RWPE2 (cell line): Measurements from ENCODE around the gene KIF26B.

Source experiments
- ATAC-seq: fragments of 200-7000 bp; cut with Tn5 transposase; 3 replicates; pipeline ENCODE4 v1.9.1; 2021; ENCODE audit warnings: low read depth
- DNase-seq: peaks from one replicate; pipeline ENCODE4 v3.0.0-alpha.2; 2020; ENCODE audit warnings: low spot score
- H3K27ac ChIP-seq: fragments of 450-650 bp; 2 replicates; pipeline ENCODE4 v1.5.1; 2017; ENCODE audit warnings: mild to moderate bottlenecking; ENCODE audit not compliant: poor library complexity, severe bottlenecking
- H3K27me3 ChIP-seq: fragments of 250-450 bp; sonication (Bioruptor Pico); 2 replicates; pipeline ENCODE4 v1.5.1; 2021; ENCODE audit warnings: mild to moderate bottlenecking, moderate library complexity; ENCODE audit not compliant: insufficient read depth, poor library complexity, severe bottlenecking
- H3K36me3 ChIP-seq: fragments of 250-450 bp; sonication (Bioruptor Pico); 2 replicates; pipeline ENCODE4 v1.5.1; 2020; ENCODE audit warnings: low read depth, mild to moderate bottlenecking, moderate library complexity
- H3K4me1 ChIP-seq: fragments of 250-450 bp; sonication (Bioruptor Pico); 2 replicates; pipeline ENCODE4 v1.5.1; 2021; ENCODE audit warnings: mild to moderate bottlenecking, moderate library complexity; ENCODE audit not compliant: insufficient read depth, poor library complexity, severe bottlenecking
- H3K4me3 ChIP-seq: fragments of 250-450 bp; sonication (Bioruptor Pico); 2 replicates; pipeline ENCODE4 v1.5.1; 2021; ENCODE audit warnings: mild to moderate bottlenecking, moderate library complexity; ENCODE audit not compliant: severe bottlenecking
- H3K9me3 ChIP-seq: fragments of 250-450 bp; sonication (Bioruptor Pico); 2 replicates; pipeline ENCODE4 v1.5.1; 2021; ENCODE audit warnings: mild to moderate bottlenecking, moderate library complexity; ENCODE audit not compliant: severe bottlenecking
- CTCF ChIP-seq: fragments of 450-650 bp; IDR thresholded peaks from one replicate; pipeline ENCODE4 v1.5.1; 2017; ENCODE audit warnings: mild to moderate bottlenecking, moderate library complexity; ENCODE audit not compliant: poor library complexity, severe bottlenecking

The KIF26B gene

DNA sequence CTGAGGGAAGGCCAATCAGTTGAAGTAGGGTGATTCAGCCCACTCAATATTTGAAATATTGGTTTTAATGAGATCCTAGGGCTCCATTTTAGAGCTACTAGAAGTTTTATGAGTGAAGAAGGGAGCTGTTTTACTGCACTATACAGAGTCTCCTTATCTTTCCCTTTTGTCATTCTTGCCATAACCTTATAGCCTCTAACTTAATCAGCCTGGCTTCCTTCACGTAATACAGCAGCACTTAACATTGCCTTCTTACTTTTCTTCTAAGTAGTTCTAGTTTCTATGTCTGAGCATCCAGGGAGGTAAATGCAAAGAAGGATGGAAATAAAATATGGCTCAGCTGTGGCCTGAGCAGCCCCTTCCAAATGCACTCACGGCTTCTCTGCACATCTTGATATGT, 299.3 kb downstream of the KIF26B start:
- Histone ChIP-seq H3K27ac (no peak overlapping the region), H3K4me3 (no peak overlapping the region), H3K4me1 (no peaks in the 10 kb centered on the region), H3K36me3 (no peaks in the 10 kb centered on the region), H3K9me3 (no peaks in the 10 kb centered on the region), H3K27me3 (peaks cover 4% of the 10 kb centered on the region)
- no peak for TF ChIP-seq CTCF
- ATAC-seq: no peak
- DNase-seq: no peak

GRCh38 chr1:245457562-245457961, 302.8 kb downstream of the KIF26B start:
- DNase-seq (no peak), ATAC-seq (no peak)
- no peak for TF ChIP-seq CTCF
- no peak overlapping the region for H3K4me3 ChIP-seq
- H3K9me3 ChIP-seq: no peaks in the 10 kb centered on the region
- H3K36me3 ChIP-seq: no peaks in the 10 kb centered on the region
- no peaks in the 10 kb centered on the region for H3K27me3 ChIP-seq
- no peak overlapping the region for H3K27ac ChIP-seq
- no peaks in the 10 kb centered on the region for H3K4me1 ChIP-seq

- no peak for ATAC-seq
- no peak for DNase-seq
Observed at GRCh38 chr1:245458234-245458633, 303.4 kb downstream of the KIF26B start.

GRCh38 chr1:245458761-245459174, 304.0 kb downstream of the KIF26B start:
- H3K9me3 ChIP-seq: no peaks in the 10 kb centered on the region
- DNase-seq (no peak), ATAC-seq (no peak)
- no peaks in the 10 kb centered on the region for H3K4me1 ChIP-seq
- no peaks in the 10 kb centered on the region for H3K36me3 ChIP-seq
- no peak overlapping the region for H3K27ac ChIP-seq
- TF ChIP-seq CTCF: no peak
- H3K4me3 ChIP-seq: no peak overlapping the region
- H3K27me3 ChIP-seq: no peaks in the 10 kb centered on the region

More at GRCh38 chr1:245458234-245458633, 303.4 kb downstream of the KIF26B start:
- H3K27ac ChIP-seq: no peak overlapping the region
- H3K9me3 ChIP-seq: no peaks in the 10 kb centered on the region
- H3K36me3 ChIP-seq: no peaks in the 10 kb centered on the region
- H3K4me3 ChIP-seq: no peak overlapping the region
- H3K27me3 ChIP-seq: no peaks in the 10 kb centered on the region
- no peak for TF ChIP-seq CTCF
- H3K4me1 ChIP-seq: no peaks in the 10 kb centered on the region

DNA sequence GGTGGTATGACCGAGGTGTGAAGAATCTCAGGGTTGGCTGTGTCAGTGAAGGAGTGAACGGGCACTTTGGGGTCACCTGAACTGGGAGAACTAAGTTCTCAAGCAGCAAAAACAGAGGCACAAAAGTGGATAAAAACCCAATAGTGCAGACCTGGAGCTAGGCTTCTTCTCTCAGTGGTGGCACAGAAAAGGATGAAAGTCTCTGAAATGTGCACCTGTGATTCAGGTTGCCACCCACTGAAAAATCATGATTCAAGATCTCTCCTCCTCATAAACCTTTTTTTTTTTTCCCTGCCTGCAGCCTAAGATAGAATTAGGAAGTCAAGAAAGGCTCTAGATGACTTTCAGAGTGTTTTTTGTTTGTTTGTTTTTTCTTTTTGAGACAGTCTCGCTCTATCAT, 304.8 kb downstream of the KIF26B start:
- no peaks in the 10 kb centered on the region for H3K36me3 ChIP-seq
- H3K27me3 ChIP-seq: no peaks in the 10 kb centered on the region
- no peak overlapping the region for H3K4me3 ChIP-seq
- DNase-seq (no peak), ATAC-seq (no peak)
- no peak for TF ChIP-seq CTCF
- H3K9me3 ChIP-seq: no peaks in the 10 kb centered on the region
- no peaks in the 10 kb centered on the region for H3K4me1 ChIP-seq
- H3K27ac ChIP-seq: no peak overlapping the region
